Left colon (tissue), 2 donors: ENCODE measurements around the gene SLC7A11. TPM values are rescaled to one million over a fixed set of nuclear protein-coding genes. Genes with fewer than 3 reads are reported as not detected.
A peak's percentile ranks its signal among the peaks of the same experiment; 100 is the strongest.
"Not testable (repeated sequence)": the region's sequence is repeated elsewhere in the genome, so short reads cannot be mapped to it uniquely, and the experiment has no call there.

Experiments used
- ATAC-seq: fragments of 200-7000 bp; cut with Tn5 transposase; one replicate; pipeline ENCODE4 v1.9.1; 2020; ENCODE audit warnings: mild to moderate bottlenecking, moderate library complexity
- DNase-seq, 2 donors: peaks; one replicate each; pipeline ENCODE4 v3.0.0-alpha.2; 2020
- intact Hi-C, 2 donors: fragments of 100-400 bp; cut with DNase I in 1 of 2; cut with micrococcal nuclease in 1 of 2; formaldehyde crosslinking; loops; one replicate each; pipeline versions ENCODE4 v1.11.2 to v1.14.0; 2022; cut with DNase I, micrococcal nuclease
- total RNA-seq, 2 donors: library from RNA; stranded (reverse); fragmentation: NEBNext Ultra II Directional; extraction: Animal tissue kit (Norgen Biotek cat#: 25700); gene quantifications; one replicate each; pipeline ENCODE4 v1.2.1, GENCODE V29; 2021
- donor health status: DM: no; HTN: no; CAD: no.
- donor health status: DM: yes; HTN: yes; CAD: no.

The SLC7A11 gene
- total RNA-seq, 2 donors from 2014 or later, result 1.9 to 4.1 TPM

- DNase-seq, result no peak
Measured at GRCh38 chr4:138248058-138248457, 5.9 kb upstream of the SLC7A11 start.

DNA sequence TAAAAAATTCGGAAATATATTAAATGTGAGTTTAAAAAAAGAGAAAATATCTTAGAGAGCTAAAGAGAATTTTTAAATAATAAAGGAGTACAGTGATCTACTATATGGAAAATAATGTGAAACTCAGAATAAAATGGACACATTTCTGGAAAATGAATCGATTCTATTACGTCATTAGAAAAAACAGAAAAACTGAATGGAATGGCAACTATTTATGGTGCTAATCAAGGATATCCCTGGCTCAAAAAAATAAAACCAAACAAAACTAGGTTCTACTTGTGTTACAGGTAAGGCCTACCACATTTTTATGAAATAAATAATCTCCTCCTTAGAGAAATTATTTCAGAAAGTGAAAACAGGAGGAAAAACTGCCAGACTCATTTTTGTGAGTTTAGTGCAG, 5.5 kb upstream of the SLC7A11 start:
- DNase-seq (no peak), ATAC-seq (no peak)
- intact Hi-C loops, result no loop called here

More at GRCh38 chr4:138248058-138248457, 5.9 kb upstream of the SLC7A11 start:
- no peak for ATAC-seq
- intact Hi-C loops, result no loop called here

DNA sequence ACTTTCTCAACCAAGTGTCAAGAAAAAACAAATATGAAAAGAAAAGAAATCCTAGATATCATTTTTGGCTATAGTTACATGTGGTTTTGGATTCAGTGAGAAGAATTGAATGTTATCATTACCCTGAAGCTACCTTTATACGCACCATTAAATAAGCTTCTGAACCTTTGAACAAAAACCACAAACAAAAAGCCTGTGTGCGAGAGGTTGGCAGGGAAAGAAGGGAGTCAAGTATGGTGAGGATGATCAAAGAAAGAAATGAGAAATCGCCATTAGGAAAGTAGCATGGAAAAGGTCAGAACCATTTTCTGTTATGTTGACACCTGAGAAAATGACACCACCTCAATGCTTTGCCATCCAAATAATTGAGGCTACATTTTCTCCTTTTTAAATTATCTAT, 1.2 kb upstream of the SLC7A11 start:
- DNase-seq (no peak), ATAC-seq (no peak)
- intact Hi-C loops, result no loop called here

GRCh38 chr4:138242834-138243156, 646 bp upstream of the SLC7A11 start:
- ATAC-seq (no peak), DNase-seq (no peak)
- intact Hi-C loops, result no loop called here

DNA sequence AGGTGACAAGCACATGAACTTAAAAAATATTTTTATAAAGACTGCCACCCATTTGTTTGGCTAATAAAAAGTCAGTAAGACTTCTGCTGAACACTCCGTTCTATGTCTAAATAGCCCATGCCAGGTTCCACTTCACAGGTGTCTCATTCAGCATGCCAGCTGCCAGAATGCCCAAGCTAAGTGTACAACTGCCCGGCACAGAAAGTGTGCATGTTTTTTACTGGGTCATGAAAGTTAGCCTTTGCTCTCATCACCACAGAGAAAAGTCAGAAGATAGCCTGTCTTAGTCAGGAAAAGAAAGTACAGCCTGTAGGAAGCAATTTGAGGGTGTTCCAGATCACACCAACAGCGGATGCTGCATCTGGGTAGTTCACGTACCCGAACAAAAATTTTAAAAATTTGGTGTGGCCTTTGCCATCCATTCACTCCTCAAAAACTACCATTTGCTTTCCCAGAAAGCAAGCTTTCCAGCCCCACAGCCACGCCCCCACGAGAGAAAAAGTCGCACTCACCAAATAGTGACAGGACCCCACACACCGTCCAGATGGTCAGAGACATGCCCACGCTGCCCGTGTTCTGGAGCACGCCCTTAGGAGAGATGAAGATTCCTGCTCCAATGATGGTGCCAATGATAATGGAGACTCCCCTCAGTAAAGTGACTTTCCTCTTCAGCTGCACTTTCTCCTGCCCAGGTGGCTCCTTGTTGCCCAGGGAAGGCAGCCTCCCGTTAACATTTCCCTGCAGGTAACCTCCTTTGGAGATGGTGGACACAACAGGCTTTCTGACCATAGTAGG, 671 bp downstream of the SLC7A11 start:
- DNase-seq, result peak; percentile 23 to 29

DNA sequence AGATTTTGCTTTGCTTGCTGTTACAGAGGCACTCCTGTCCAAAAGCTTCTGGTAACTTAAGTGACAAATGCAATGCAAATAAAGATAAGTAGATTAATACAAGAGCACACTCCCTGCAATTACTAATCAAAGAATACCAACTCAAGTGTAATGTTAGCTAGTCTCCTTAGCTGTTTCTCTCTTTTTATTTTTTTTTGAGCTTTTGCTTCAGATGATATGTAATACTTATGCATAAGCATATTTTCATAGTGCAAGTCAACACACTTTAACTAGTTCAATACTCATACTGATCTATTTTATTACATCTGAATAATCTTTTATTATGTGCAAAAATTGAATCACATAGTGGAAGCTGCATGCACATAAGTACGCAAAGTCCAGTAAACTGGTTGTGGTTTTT, 2.7 kb downstream of the SLC7A11 start:
- ATAC-seq (no peak), DNase-seq (no peak)
- intact Hi-C loops, result no loop called here

More for the DNA sequence above, 671 bp downstream of the SLC7A11 start:
- intact Hi-C loops, result no loop called here
- peak; percentile 63 for ATAC-seq

- intact Hi-C loops, result no loop called here
- DNase-seq, result no peak
- ATAC-seq, result no peak
Measured at GRCh38 chr4:138238521-138239292, 3.4 kb downstream of the SLC7A11 start.

- DNase-seq, ATAC-seq, intact Hi-C loops: not testable (repeated sequence)
Measured at GRCh38 chr4:138237132-138237531, 5.0 kb downstream of the SLC7A11 start.

DNA sequence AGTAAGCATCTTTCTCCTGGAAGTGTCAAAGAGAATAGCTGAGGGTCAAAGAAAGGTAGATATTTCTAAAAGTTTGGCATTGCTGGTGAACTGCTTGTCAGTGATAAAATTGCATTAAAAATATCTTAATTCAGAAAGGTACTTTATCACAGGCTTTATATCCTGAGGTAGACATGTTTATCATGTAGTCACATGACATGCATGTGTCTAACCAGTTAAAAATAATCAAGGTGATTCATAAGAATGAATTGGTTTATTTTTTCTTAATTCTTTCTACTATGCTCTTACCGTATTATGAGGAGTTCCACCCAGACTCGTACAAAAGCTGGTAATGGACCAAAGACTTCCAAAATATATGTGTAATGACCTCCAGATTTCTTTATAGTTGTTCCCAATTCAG, 6.1 kb downstream of the SLC7A11 start:
- DNase-seq (no peak), ATAC-seq (no peak)
- intact Hi-C loops, result no loop called here

- ATAC-seq, result no peak
- DNase-seq, result no peak
- intact Hi-C loops, result no loop called here
Measured at GRCh38 chr4:138235419-138235952, 6.7 kb downstream of the SLC7A11 start.

GRCh38 chr4:138234248-138234647, 7.9 kb downstream of the SLC7A11 start:
- intact Hi-C loops, result no loop called here
- no peak for ATAC-seq
- no peak for DNase-seq

- DNase-seq (no peak), ATAC-seq (no peak)
- intact Hi-C loops, result no loop called here
Measured at GRCh38 chr4:138233313-138234034, 8.7 kb downstream of the SLC7A11 start.

DNA sequence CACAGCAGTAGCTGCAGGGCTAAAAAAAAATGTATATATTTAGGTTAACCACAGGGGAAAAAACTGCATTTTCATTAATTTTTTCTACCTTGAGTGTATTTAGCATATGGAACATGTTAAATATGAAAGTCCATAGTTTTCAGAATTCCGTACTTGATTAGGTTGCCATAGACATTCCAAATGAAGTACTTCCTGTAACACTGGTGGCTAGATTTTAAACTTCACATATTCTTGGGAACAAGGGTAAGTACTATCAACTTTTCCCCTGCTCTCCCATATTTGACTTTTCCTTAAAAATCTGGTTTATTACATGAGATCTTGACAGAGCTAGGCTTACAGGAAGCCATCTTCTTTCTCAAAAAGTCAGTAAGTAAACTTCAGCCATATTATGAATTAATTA, 9.8 kb downstream of the SLC7A11 start:
- intact Hi-C loops, result no loop called here
- no peak for ATAC-seq

DNA sequence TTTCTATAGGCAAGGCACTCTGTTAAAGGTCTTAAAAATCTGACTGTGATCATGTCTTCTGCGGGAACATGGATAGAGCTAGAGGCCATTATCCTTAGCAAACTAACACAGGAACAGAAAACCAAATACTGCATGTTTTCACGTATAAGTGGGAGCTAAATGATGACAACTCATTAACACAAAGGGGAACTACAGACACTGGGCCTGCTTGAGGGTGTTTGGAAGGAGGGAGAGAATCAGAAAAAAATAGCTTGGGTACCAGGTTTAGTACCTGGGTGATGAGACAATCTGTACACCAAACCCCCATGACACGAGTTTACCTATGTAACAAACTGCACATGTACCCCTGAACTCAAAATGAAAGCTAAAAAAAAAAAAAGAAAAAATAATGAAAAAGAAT, 12.1 kb downstream of the SLC7A11 start:
- ATAC-seq (no peak), DNase-seq (no peak)
- intact Hi-C loops, result no loop called here

More for the DNA sequence above, 9.8 kb downstream of the SLC7A11 start:
- no peak for DNase-seq

DNA sequence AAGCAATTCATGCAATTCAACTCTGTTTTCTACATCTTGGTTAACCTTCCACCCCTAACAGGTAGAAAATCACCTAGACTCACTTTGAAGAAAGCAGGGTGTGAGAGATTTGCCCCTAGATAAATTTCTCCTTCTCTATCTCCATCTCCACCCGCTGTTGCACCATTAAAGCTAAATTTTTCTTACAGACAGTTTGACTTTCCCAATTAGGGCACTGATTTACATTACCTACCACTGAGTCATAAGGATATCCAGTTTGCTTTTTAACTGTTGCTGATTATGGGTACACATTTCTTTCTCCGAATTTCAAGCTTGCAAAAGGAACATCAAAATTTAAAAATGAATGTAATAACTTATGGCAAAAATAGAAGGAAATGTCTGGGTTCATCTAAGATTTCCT, 13.0 kb downstream of the SLC7A11 start:
- no peak for DNase-seq
- intact Hi-C loops, result no loop called here
- no peak for ATAC-seq

DNA sequence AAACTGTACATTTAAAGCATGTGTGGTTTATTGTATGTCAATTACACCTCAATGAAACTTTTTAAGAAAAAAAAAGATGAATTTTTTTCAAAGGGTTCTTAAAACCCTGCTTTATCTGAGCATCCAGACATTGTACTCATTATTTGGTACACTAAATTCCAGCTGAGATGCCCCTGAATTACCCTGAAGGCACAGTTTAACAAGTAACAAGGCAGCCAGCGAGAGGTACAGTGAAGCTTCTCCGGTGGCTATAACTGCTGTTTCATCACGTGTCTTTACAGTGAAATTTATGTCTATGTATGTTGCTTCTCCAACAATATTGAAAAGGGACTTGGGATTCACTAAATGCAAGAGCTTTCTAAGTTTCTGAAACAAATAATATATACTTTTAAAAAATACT, 15.8 kb downstream of the SLC7A11 start:
- ATAC-seq (no peak), DNase-seq (no peak)
- intact Hi-C loops, result no loop called here

DNA sequence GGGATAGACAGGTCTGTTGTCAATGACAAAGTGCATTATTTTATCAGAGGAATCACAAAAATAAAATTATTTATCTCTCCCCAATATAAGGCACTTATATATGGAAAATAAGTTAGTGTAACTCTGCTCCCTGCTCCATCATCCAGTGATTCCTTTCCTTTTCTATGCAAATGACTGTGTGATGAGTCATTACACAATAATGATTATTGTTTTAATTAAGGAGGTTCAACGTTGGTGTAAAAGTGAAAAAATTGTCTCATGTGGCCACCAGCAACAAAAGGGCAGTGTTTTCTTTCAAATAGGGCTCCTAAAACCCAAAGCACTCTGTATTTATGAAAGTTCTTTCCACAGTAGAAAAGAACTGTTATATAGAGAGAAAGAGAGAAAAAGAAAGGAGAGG, 16.7 kb downstream of the SLC7A11 start:
- no peak for ATAC-seq
- intact Hi-C loops, result no loop called here
- no peak for DNase-seq

GRCh38 chr4:138224614-138225013, 17.5 kb downstream of the SLC7A11 start:
- DNase-seq (no peak), ATAC-seq (no peak)
- intact Hi-C loops, result no loop called here

- ATAC-seq, result peak; percentile 26
- intact Hi-C loops, result no loop called here
Measured at GRCh38 chr4:138223231-138223910, 18.8 kb downstream of the SLC7A11 start.

More at GRCh38 chr4:138223231-138223910, 18.8 kb downstream of the SLC7A11 start:
- no peak for DNase-seq
